Ovary (tissue), 9 donors: ENCODE data around the gene TLE4. TPM values are rescaled to one million over a fixed set of nuclear protein-coding genes. Genes with fewer than 3 reads are reported as not detected.

Source experiments
- DNase-seq, 5 donors: peaks; one replicate each; pipeline ENCODE4 v3.0.0-alpha.2; 2019 to 2020
- H3K27ac ChIP-seq, 2 donors: fragments of 200-600 bp; one replicate each; pipeline versions ENCODE4 v1.5.1 to v1.8.0; 2019 to 2022
- H3K27me3 ChIP-seq: fragments of 200-600 bp; one replicate; pipeline ENCODE4 v1.8.0; 2022
- H3K36me3 ChIP-seq: fragments of 200-600 bp; sonication (generic); one replicate; pipeline ENCODE4 v1.5.1; 2019
- H3K4me1 ChIP-seq: one replicate; pipeline ENCODE4 v1.8.1; 2013; ENCODE audit warnings: mild to moderate bottlenecking, moderate library complexity; ENCODE audit not compliant: insufficient read depth
- H3K4me3 ChIP-seq: fragments of 200-600 bp; sonication (generic); one replicate; pipeline ENCODE4 v1.5.1; 2017
- H3K9me3 ChIP-seq, 2 donors: fragments of 200-600 bp in 1 of 2; sonication (generic) in 1 of 2; one replicate each; pipeline versions ENCODE4 v1.5.1 to v1.8.1; 2013 to 2019; ENCODE audit warnings: mild to moderate bottlenecking in 1 of 2, moderate library complexity in 1 of 2
- CTCF ChIP-seq, 3 donors: fragments of 450-650 bp in 2 of 3; fragments of 200-600 bp in 1 of 3; IDR thresholded peaks; one replicate each; pipeline versions ENCODE4 v1.5.1 to v1.8.0; 2016 to 2022; ENCODE audit warnings: antibody characterized with exemption in 3 of 3, mild to moderate bottlenecking in 1 of 3
- EP300 ChIP-seq: sonication (generic); formaldehyde crosslinking; IDR thresholded peaks from one replicate; pipeline ENCODE4 v1.6.1; 2017; ENCODE audit warnings: antibody characterized with exemption
- POLR2A ChIP-seq: fragments of 450-650 bp; IDR thresholded peaks from one replicate; pipeline ENCODE4 v1.6.1; 2017; ENCODE audit warnings: antibody characterized with exemption, mild to moderate bottlenecking, moderate library complexity
- WGBS, 3 donors: extraction: QIAGEN DNeasy Blood & Tissue Kit in 1 of 3; methylation state at CpG; one replicate each; pipeline versions ENCODE4 v1.1.5 to v1.1.7; 2013 to 2017; 5-methylcytosine and 5-hydroxymethylcytosine counted together
- intact Hi-C, 4 donors: fragments of 100-400 bp; cut with DNase I; formaldehyde crosslinking; loops; one replicate each; pipeline versions ENCODE4 v1.11.0 to v1.15.1; 2022 to 2023
- polyA plus RNA-seq, 2 donors: library from polyadenylated mRNA; stranded (reverse); fragments of 200-250 nt in 1 of 2; fragments of 350-450 nt in 1 of 2; fragmentation: Illumina TruSeq in 1 of 2; extraction: RNeasy Lipid Tissue Mini Kit (QIAGEN cat#74804) in 1 of 2; gene quantifications; one replicate each; pipeline ENCODE4 v1.2.3, GENCODE V29; 2013 to 2014
- total RNA-seq, 7 donors: library from RNA; depleted of rRNA in 2 of 7; stranded (reverse); fragments of >200 nt in 2 of 7; fragmentation: NEBNext Ultra II Directional in 3 of 7; extraction: Animal tissue kit (Norgen Biotek cat#: 25700) in 3 of 7; gene quantifications; one replicate each; pipeline versions ENCODE4 v1.1.0 to v1.2.4, GENCODE V29; 2016 to 2023
- donor health status: DM: no; HTN: no; CAD: no; lungs with moderate emphysema.
- donor health status: DM: no; HTN: no; CAD: no.
- donor health status: Bipolar disorder and iron deficiency.
- donor health status: DM: yes; HTN: yes; CAD: no.
- donor health status: DM: no; HTN: no; CAD: no.
- donor health status: DM: yes; HTN: yes; CAD: no.

Gene TLE4
- total and polyA plus RNA-seq, 9 donors, result 34.6 to 67.5 (median 54.6) TPM

DNA sequence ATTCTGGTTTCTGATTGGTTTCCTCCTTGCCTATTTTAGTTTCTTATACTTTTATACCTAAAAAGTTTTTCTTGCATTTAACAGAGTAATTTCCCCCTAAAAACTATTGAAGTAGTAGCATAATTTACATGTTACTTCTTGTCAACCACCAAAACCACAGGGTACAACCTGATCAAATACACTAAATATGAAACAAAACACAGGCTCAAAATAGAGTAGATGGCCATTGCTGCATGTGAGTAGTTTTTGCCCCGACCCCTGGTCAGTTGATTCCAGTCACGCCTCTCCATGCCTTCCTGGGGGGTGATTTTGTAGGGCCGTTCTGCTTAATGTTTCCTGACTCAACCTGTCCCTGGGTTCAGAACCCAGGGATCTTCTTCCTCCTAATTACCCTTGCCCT is 101.8 kb downstream of the TLE4 start:
- 83 to 87% (median 86%) methylated on average over 3 of the region's 3 CpGs for WGBS, 3 donors
- no peak overlapping the region for H3K4me3 ChIP-seq
- intact Hi-C loops, result no loop called here
- H3K27ac ChIP-seq, result no peak overlapping the region
- H3K4me1 ChIP-seq, result no peaks in the 10 kb centered on the region
- no peak for DNase-seq
- no peaks in the 10 kb centered on the region for H3K9me3 ChIP-seq
- H3K27me3 ChIP-seq, result no peaks in the 10 kb centered on the region
- TF ChIP-seq POLR2A (no peak), EP300 (no peak), CTCF (IDR thresholded peaks at IDR 0.05) (no peak)
- no peaks in the 10 kb centered on the region for H3K36me3 ChIP-seq

GRCh38 chr9:79674052-79674777 is 102.5 kb downstream of the TLE4 start:
- Histone ChIP-seq H3K36me3 (no peaks in the 10 kb centered on the region), H3K4me1 (no peaks in the 10 kb centered on the region), H3K4me3 (no peak overlapping the region), H3K27me3 (no peaks in the 10 kb centered on the region), H3K27ac (no peak overlapping the region), H3K9me3 (no peaks in the 10 kb centered on the region)
- TF ChIP-seq EP300 (no peak), CTCF (IDR thresholded peaks at IDR 0.05) (no peak), POLR2A (no peak)
- no peak for DNase-seq
- intact Hi-C loops, result no loop called here
- WGBS, 3 donors, result 91 to 94% (median 92%) methylated on average over 7 of the region's 7 CpGs

- H3K4me3 ChIP-seq, result no peak overlapping the region
- H3K4me1 ChIP-seq, result peaks cover 15% of the 10 kb centered on the region
- no peak overlapping the region for H3K27ac ChIP-seq
- intact Hi-C loops, result no loop called here
- TF ChIP-seq CTCF (IDR thresholded peaks at IDR 0.05), result no peak
- TF ChIP-seq POLR2A, result no peak
- TF ChIP-seq EP300, result no peak
- no peaks in the 10 kb centered on the region for H3K36me3 ChIP-seq
- H3K27me3 ChIP-seq, result no peaks in the 10 kb centered on the region
- no peaks in the 10 kb centered on the region for H3K9me3 ChIP-seq
- no peak for DNase-seq
These were observed 109.8 kb downstream of the TLE4 start for GRCh38 chr9:79681576-79681975.

- peaks cover 16% of the 10 kb centered on the region for H3K4me1 ChIP-seq
- DNase-seq, result no peak
- no peaks in the 10 kb centered on the region for H3K9me3 ChIP-seq
- H3K27me3 ChIP-seq, result no peaks in the 10 kb centered on the region
- H3K36me3 ChIP-seq, result no peaks in the 10 kb centered on the region
- intact Hi-C loops, result no loop called here
- no peak overlapping the region for H3K27ac ChIP-seq
- H3K4me3 ChIP-seq, result no peak overlapping the region
- 20 to 22% (median 22%) methylated on average over 4 of the region's 4 CpGs for WGBS, 3 donors
- TF ChIP-seq POLR2A (no peak), EP300 (no peak), CTCF (IDR thresholded peaks at IDR 0.05) (no peak)
These were observed 110.4 kb downstream of the TLE4 start for GRCh38 chr9:79682076-79682736.
